ENCODE data around the gene MUC5AC. TPM values are rescaled to one million over a fixed set of nuclear protein-coding genes. Genes with fewer than 3 reads are reported as not detected.

Gene MUC5AC
- total and polyA plus RNA-seq, 2 of the 13 experiments (the other 11 are each of a cell fraction or from before 2014, with no cell fraction given), result under 0.01 TPM; not detected in 1

DNA sequence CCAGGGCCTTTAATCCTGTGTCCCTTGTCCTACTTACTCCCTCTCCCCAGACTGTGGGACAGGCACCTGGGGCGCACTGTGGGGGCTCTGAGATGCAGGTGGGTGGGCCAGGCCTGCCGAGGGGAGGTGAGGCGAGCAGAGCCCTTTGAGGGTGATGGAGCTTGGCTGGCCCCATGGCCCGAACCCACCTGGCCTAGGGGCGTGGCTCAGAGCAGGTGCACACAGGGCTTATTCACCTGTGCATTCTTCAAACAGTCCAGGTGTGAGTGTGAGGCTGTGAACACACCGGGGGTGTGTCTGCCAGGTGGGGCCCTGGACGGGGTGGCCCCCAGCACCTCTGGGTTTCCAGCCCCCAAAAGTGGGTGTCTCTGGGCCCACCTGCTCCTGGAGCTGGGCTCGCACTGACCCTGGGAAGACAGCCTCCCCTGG, 9.0 kb upstream of the MUC5AC start:
- no TSS peak for BruUV-seq (replicated peaks)
- H3K4me3 ChIP-seq (replicated peaks in 1 of 3; ENCODE audit: insufficient read depth in 1 of 3, low read depth in 2 of 3, low read length in 3 of 3), result no peak overlapping the region
- in situ Hi-C loops (cut with HindIII; ENCODE audit: extremely low pct_ligation_motif_present, low pct_unique_long_range_greater_than_20kb) (no loop called here), intact Hi-C loops (cut with micrococcal nuclease; ENCODE audit: unreplicated experiment) (no loop called here)
- H3K36me3 ChIP-seq (replicated peaks in 1 of 2; ENCODE audit: control insufficient read depth in 1 of 2, insufficient read depth in 2 of 2, low read length in 2 of 2), result no peaks in the 10 kb centered on the region
- H4K20me1 ChIP-seq (ENCODE audit: insufficient read depth, low read length), result no peaks in the 10 kb centered on the region
- peaks cover 22% of the 10 kb centered on the region for H3K4me1 ChIP-seq (ENCODE audit: insufficient read depth, low read length)
- H3K9ac ChIP-seq (ENCODE audit: insufficient read depth, low read depth, low read length), result no peak overlapping the region
- no peak overlapping the region for H3K4me2 ChIP-seq (ENCODE audit: low read depth, low read length)
- POLR2A ChIA-PET, result no interaction called here
- CTCF ChIA-PET (ENCODE audit: low intra/inter-chr PET ratio, low total read pairs), result no interaction called here
- ATAC-seq, result no peak
- 27% methylated on average over 4 of the region's 8 CpGs for WGBS (ENCODE audit: low lambda C conversion rate)
- H2AFZ ChIP-seq (ENCODE audit: low read length), result no peak overlapping the region
- no peak for FAIRE-seq
- no peak overlapping the region for H3K27ac ChIP-seq (ENCODE audit: extremely low read length, insufficient read depth, low read length)
- no peaks in the 10 kb centered on the region for H3K79me2 ChIP-seq (ENCODE audit: insufficient read depth, low read length)
- peaks cover 6 to 48% of the 10 kb centered on the region in 2 experiments; a peak in 4 of 5 replicates for H3K27me3 ChIP-seq (ENCODE audit: control insufficient read depth in 1 of 2, insufficient read depth in 2 of 2, low read length in 2 of 2)
- peaks cover 6% of the 10 kb centered on the region for H3K9me3 ChIP-seq (ENCODE audit: low read length)
- DNase-seq (ENCODE audit: low spot score), result no peak
- TF ChIP-seq GFI1 (CRISPR knock-in tag; IDR thresholded peaks at IDR 0.05; ENCODE audit: borderline replicate concordance), result no peak
- TF ChIP-seq ZNF619 (CRISPR knock-in tag; IDR thresholded peaks at IDR 0.05), result no peak
- TF ChIP-seq PRMT3 (CRISPR knock-in tag; IDR thresholded peaks at IDR 0.05; ENCODE audit: borderline replicate concordance, low read depth), result no peak
- TF ChIP-seq, protein P1, sequence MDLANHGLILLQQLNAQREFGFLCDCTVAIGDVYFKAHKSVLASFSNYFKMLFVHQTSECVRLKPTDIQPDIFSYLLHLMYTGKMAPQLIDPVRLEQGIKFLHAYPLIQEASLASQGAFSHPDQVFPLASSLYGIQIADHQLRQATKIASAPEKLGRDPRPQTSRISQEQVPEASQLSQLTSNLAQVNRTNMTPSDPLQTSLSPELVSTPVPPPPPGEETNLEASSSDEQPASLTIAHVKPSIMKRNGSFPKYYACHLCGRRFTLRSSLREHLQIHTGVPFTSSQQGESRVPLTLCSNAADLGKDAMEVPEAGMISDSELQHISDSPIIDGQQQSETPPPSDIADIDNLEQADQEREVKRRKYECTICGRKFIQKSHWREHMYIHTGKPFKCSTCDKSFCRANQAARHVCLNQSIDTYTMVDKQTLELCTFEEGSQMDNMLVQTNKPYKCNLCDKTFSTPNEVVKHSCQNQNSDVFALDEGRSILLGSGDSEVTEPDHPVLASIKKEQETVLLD (CRISPR knock-in tag; IDR thresholded peaks at IDR 0.05; ENCODE audit: low read depth), result no peak
- TF ChIP-seq, protein P2, sequence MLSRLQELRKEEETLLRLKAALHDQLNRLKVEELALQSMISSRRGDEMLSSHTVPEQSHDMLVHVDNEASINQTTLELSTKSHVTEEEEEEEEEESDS (CRISPR knock-in tag; IDR thresholded peaks at IDR 0.05; ENCODE audit: borderline replicate concordance), result no peak
- no peak for TF ChIP-seq ZNF10 (CRISPR knock-in tag; IDR thresholded peaks at IDR 0.05; ENCODE audit: borderline replicate concordance, low read depth)
- TF ChIP-seq, protein P3, sequence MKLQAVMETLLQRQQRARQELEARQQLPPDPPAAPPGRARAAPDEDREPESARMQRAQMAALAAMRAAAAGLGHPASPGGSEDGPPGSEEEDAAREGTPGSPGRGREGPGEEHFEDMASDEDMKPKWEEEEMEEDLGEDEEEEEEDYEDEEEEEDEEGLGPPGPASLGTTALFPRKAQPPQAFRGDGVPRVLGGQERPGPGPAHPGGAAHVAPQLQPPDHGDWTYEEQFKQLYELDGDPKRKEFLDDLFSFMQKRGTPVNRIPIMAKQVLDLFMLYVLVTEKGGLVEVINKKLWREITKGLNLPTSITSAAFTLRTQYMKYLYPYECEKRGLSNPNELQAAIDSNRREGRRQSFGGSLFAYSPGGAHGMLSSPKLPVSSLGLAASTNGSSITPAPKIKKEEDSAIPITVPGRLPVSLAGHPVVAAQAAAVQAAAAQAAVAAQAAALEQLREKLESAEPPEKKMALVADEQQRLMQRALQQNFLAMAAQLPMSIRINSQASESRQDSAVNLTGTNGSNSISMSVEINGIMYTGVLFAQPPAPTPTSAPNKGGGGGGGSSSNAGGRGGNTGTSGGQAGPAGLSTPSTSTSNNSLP (IDR thresholded peaks at IDR 0.05; ENCODE audit: low read depth, low read length), result no peak
- TF ChIP-seq, protein P4, sequence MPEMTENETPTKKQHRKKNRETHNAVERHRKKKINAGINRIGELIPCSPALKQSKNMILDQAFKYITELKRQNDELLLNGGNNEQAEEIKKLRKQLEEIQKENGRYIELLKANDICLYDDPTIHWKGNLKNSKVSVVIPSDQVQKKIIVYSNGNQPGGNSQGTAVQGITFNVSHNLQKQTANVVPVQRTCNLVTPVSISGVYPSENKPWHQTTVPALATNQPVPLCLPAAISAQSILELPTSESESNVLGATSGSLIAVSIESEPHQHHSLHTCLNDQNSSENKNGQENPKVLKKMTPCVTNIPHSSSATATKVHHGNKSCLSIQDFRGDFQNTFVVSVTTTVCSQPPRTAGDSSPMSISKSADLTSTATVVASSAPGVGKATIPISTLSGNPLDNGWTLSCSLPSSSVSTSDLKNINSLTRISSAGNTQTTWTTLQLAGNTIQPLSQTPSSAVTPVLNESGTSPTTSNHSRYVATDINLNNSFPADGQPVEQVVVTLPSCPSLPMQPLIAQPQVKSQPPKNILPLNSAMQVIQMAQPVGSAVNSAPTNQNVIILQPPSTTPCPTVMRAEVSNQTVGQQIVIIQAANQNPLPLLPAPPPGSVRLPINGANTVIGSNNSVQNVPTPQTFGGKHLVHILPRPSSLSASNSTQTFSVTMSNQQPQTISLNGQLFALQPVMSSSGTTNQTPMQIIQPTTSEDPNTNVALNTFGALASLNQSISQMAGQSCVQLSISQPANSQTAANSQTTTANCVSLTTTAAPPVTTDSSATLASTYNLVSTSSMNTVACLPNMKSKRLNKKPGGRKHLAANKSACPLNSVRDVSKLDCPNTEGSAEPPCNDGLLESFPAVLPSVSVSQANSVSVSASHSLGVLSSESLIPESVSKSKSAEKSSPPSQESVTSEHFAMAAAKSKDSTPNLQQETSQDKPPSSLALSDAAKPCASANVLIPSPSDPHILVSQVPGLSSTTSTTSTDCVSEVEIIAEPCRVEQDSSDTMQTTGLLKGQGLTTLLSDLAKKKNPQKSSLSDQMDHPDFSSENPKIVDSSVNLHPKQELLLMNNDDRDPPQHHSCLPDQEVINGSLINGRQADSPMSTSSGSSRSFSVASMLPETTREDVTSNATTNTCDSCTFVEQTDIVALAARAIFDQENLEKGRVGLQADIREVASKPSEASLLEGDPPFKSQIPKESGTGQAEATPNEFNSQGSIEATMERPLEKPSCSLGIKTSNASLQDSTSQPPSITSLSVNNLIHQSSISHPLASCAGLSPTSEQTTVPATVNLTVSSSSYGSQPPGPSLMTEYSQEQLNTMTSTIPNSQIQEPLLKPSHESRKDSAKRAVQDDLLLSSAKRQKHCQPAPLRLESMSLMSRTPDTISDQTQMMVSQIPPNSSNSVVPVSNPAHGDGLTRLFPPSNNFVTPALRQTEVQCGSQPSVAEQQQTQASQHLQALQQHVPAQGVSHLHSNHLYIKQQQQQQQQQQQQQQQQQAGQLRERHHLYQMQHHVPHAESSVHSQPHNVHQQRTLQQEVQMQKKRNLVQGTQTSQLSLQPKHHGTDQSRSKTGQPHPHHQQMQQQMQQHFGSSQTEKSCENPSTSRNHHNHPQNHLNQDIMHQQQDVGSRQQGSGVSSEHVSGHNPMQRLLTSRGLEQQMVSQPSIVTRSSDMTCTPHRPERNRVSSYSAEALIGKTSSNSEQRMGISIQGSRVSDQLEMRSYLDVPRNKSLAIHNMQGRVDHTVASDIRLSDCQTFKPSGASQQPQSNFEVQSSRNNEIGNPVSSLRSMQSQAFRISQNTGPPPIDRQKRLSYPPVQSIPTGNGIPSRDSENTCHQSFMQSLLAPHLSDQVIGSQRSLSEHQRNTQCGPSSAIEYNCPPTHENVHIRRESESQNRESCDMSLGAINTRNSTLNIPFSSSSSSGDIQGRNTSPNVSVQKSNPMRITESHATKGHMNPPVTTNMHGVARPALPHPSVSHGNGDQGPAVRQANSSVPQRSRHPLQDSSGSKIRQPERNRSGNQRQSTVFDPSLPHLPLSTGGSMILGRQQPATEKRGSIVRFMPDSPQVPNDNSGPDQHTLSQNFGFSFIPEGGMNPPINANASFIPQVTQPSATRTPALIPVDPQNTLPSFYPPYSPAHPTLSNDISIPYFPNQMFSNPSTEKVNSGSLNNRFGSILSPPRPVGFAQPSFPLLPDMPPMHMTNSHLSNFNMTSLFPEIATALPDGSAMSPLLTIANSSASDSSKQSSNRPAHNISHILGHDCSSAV (CRISPR knock-in tag; IDR thresholded peaks at IDR 0.05; ENCODE audit: borderline replicate concordance), result no peak
- TF ChIP-seq, protein P5, sequence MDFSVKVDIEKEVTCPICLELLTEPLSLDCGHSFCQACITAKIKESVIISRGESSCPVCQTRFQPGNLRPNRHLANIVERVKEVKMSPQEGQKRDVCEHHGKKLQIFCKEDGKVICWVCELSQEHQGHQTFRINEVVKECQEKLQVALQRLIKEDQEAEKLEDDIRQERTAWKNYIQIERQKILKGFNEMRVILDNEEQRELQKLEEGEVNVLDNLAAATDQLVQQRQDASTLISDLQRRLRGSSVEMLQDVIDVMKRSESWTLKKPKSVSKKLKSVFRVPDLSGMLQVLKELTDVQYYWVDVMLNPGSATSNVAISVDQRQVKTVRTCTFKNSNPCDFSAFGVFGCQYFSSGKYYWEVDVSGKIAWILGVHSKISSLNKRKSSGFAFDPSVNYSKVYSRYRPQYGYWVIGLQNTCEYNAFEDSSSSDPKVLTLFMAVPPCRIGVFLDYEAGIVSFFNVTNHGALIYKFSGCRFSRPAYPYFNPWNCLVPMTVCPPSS (IDR thresholded peaks at IDR 0.05), result no peak
- TF ChIP-seq HOXA9 (CRISPR knock-in tag; IDR thresholded peaks at IDR 0.05; ENCODE audit: borderline replicate concordance), result no peak
- no peak for TF ChIP-seq FOXA3 (CRISPR knock-in tag; IDR thresholded peaks at IDR 0.05)

All from HepG2 (cell line).